Right lobe of liver (tissue), 4 donors: ENCODE measurements around the gene LCNL1.

ENCODE experiments used
- CTCF ChIP-seq, 4 donors: fragments of 200-600 bp in 3 of 4; fragments of 450-650 bp in 1 of 4; IDR thresholded peaks; one replicate each; pipeline versions ENCODE4 v1.5.1 to v1.8.0; 2016 to 2022; ENCODE audit warnings: antibody characterized with exemption in 4 of 4, mild to moderate bottlenecking in 2 of 4
- POLR2A ChIP-seq: fragments of 450-650 bp; IDR thresholded peaks from one replicate; pipeline ENCODE4 v1.6.1; 2017; ENCODE audit warnings: antibody characterized with exemption, mild to moderate bottlenecking
- donor health status: DM: no; HTN: no; CAD: no.
- donor health status: DM: no; HTN: no; CAD: no.
- donor health status: DM: no; HTN: yes; CAD: no.

- TF ChIP-seq CTCF (IDR thresholded peaks at IDR 0.05) (no peak), POLR2A (no peak)
Observed at GRCh38 chr9:137017791-137018497, 35.2 kb downstream of the LCNL1 start.
